ENCODE measurements around the gene ATPAF2.

The ATPAF2 gene

GRCh38 chr17:17975436-17975835 is 63.5 kb downstream of the ATPAF2 start:
- H3K9me3 ChIP-seq (ENCODE audit: control insufficient read depth, low read length), result no peaks in the 10 kb centered on the region
- H3K9ac ChIP-seq (ENCODE audit: low read length), result no peak overlapping the region
- H3K4me3 ChIP-seq (ENCODE audit: low read length), result no peak overlapping the region
- no peaks in the 10 kb centered on the region for H3K27me3 ChIP-seq (ENCODE audit: control insufficient read depth, insufficient read depth, low read length)
- H3K4me1 ChIP-seq (ENCODE audit: control insufficient read depth, insufficient read depth, low read length), result peaks cover 22% of the 10 kb centered on the region
- H3K36me3 ChIP-seq (ENCODE audit: control insufficient read depth, insufficient read depth, low read length), result no peaks in the 10 kb centered on the region

GRCh38 chr17:17972952-17973254 is 66.1 kb downstream of the ATPAF2 start:
- Histone ChIP-seq H3K9me3 (ENCODE audit: control insufficient read depth, low read length) (no peaks in the 10 kb centered on the region), H3K4me3 (ENCODE audit: low read length) (peak overlapping the region; percentile 16), H3K4me1 (ENCODE audit: control insufficient read depth, insufficient read depth, low read length) (peaks cover 17% of the 10 kb centered on the region), H3K27me3 (ENCODE audit: control insufficient read depth, insufficient read depth, low read length) (no peaks in the 10 kb centered on the region), H3K36me3 (ENCODE audit: control insufficient read depth, insufficient read depth, low read length) (no peaks in the 10 kb centered on the region), H3K9ac (ENCODE audit: low read length) (peak overlapping the region; percentile 15)

DNA sequence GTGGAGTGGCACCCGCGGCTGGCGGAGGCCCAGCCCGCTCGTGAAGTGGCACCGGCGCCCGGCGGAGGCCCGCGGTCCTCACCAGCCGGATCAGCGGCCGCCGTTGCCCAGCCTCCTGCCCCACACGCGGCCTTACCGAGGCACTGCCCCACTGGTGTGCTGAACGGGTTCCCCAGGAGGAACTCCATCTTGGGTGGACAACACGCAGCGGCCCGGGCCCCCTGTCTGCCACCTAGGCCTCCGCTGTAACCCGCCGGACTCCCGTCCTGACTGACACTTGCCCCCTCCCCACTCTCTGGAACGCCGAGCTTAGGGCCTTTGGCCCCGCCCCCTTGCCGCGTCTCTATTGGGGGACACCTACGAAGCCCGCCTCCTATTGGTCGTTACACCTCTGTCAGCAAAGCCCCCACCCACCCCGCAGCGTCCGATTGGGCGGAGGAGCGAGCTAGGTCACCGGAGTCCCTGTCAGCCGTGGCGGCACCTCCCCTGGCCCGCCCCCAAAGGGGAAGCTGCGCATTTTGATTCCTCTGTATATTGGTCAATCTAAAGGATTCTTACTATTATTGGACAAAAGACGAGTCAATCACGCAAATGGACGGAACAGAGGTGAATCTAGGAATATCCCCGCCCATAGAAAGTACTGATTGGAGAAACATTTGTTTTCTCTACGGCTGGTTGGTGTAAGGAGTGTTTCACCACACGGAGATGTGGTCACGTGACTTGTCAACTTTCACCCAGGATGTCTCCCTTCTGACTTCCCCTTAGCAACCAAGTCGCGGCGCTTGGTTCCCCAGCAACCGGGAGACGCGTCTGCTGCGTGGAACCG is 66.6 kb downstream of the ATPAF2 start, which contains the start of the genes DRC3 and TOM1L2:
Gene DRC3 (plus strand): TSS at position 737 of the 826 bp plus-strand sequence. CDS start 4,737 bp downstream, outside the sequence.
Gene TOM1L2 (minus strand): TSS at position 275 of the 826 bp plus-strand sequence. CDS start 87 bp downstream, at position 188.
- Histone ChIP-seq H3K4me1 (ENCODE audit: control insufficient read depth, insufficient read depth, low read length) (peaks cover 17% of the 10 kb centered on the region), H3K4me3 (ENCODE audit: low read length) (peak within 1 kb of the TSS; percentile 68), H3K9me3 (ENCODE audit: control insufficient read depth, low read length) (no peaks in the 10 kb centered on the region), H3K9ac (ENCODE audit: low read length) (peak within 1 kb of the TSS; percentile 86), H3K36me3 (ENCODE audit: control insufficient read depth, insufficient read depth, low read length) (no peaks in the 10 kb centered on the region), H3K27me3 (ENCODE audit: control insufficient read depth, insufficient read depth, low read length) (no peaks in the 10 kb centered on the region)

- Histone ChIP-seq H3K9me3 (ENCODE audit: control insufficient read depth, low read length) (no peaks in the 10 kb centered on the region), H3K36me3 (ENCODE audit: control insufficient read depth, insufficient read depth, low read length) (no peaks in the 10 kb centered on the region), H3K9ac (ENCODE audit: low read length) (peak overlapping the region; percentile 86), H3K4me3 (ENCODE audit: low read length) (peak overlapping the region; percentile 68), H3K27me3 (ENCODE audit: control insufficient read depth, insufficient read depth, low read length) (no peaks in the 10 kb centered on the region), H3K4me1 (ENCODE audit: control insufficient read depth, insufficient read depth, low read length) (peaks cover 17% of the 10 kb centered on the region)
Observed at GRCh38 chr17:17971431-17972125, 67.4 kb downstream of the ATPAF2 start.

DNA sequence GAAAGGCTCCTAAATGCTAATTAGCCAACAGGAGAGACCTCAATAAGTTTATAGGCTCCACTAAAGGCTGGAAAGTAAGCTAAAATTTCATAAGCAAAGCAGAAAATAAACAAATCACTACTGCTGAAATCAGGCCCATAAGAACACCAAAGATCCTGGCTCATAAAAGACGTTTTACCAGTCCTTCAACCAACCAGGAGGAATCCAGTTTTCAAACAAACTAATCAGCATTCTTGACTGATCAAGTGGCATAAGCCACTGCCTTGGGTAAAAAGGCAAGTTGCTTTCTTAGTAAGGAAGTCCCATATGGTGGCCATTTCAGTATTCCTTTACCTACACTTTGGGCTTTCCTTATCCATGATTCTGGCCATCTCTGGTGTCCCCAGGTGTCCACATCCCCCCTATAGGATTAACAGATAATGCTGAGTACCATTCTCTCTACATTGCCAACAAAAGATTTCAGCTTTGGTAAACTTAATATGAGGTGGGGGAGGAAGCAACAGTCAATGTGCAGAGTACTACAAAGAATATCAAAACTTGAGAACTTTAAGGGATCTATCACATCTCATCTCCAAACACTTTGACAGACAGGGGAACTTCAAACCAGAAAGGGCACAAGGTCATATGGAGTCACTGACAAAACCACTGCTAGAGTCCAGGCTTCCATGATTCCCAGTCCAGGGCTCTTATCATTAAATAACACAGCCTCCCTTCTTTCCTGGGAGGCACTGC is 68.1 kb downstream of the ATPAF2 start:
- H3K9me3 ChIP-seq (ENCODE audit: control insufficient read depth, low read length), result no peaks in the 10 kb centered on the region
- H3K4me3 ChIP-seq (ENCODE audit: low read length), result peak overlapping the region; percentile 68
- no peaks in the 10 kb centered on the region for H3K36me3 ChIP-seq (ENCODE audit: control insufficient read depth, insufficient read depth, low read length)
- peaks cover 17% of the 10 kb centered on the region for H3K4me1 ChIP-seq (ENCODE audit: control insufficient read depth, insufficient read depth, low read length)
- H3K9ac ChIP-seq (ENCODE audit: low read length), result peak overlapping the region; percentile 86
- H3K27me3 ChIP-seq (ENCODE audit: control insufficient read depth, insufficient read depth, low read length), result no peaks in the 10 kb centered on the region
